PC-3 (cell line): Measurements from ENCODE around the gene NEO1. TPM values are rescaled to one million over a fixed set of nuclear protein-coding genes. Genes with fewer than 3 reads are reported as not detected.

Experiments
- ATAC-seq: fragments of 200-7000 bp; cut with Tn5 transposase; 2 replicates; pipeline ENCODE4 v1.9.1; 2020; ENCODE audit warnings: mild to moderate bottlenecking, moderate library complexity
- BruUV-seq: library from RNA; stranded (reverse); fragments of 400-500 nt; replicated peaks from 2 replicates; lab custom pipeline; 2021; lab: Mats Ljungman, UMichigan
- CTCF ChIA-PET: fragments of 300-600 bp; sonication (Branson Sonifier 250); formaldehyde crosslinking; loops from one replicate; lab custom pipeline; 2022; ENCODE audit warnings: antibody characterized with exemption; lab: Charles Lee
- POLR2A ChIA-PET: fragments of 300-600 bp; sonication (Branson Sonifier 250); formaldehyde crosslinking; loops from one replicate; lab custom pipeline; 2022; ENCODE audit warnings: antibody characterized with exemption; ENCODE audit not compliant: unreplicated experiment; lab: Charles Lee
- DNase-seq: peaks from one replicate; pipeline ENCODE4 v3.0.0-alpha.2; 2015
- H2AFZ ChIP-seq: fragments of 300-600 bp; sonication (generic); 2 replicates; pipeline ENCODE4 v1.6.0; 2016; ENCODE audit warnings: antibody characterized with exemption, low read length
- H3F3A ChIP-seq: fragments of 300-600 bp; sonication (generic); one replicate; pipeline ENCODE4 v1.6.0; 2017; ENCODE audit warnings: antibody characterized with exemption, low read length, control low read depth, mild to moderate bottlenecking; ENCODE audit not compliant: unreplicated experiment
- H3K27ac ChIP-seq: fragments of 300-600 bp; sonication (generic); 2 replicates; pipeline ENCODE4 v1.5.1; 2016; ENCODE audit warnings: mild to moderate bottlenecking, low read length
- H3K27me3 ChIP-seq: fragments of 300-600 bp; sonication (generic); 2 replicates; pipeline ENCODE4 v1.6.1; 2016; ENCODE audit warnings: low read length, mixed read lengths
- H3K36me3 ChIP-seq: fragments of 300-600 bp; sonication (generic); 2 replicates; pipeline ENCODE4 v1.6.1; 2016; ENCODE audit warnings: low read depth, mixed run types, low read length, mixed read lengths
- H3K4me1 ChIP-seq: fragments of 300-600 bp; sonication (generic); 2 replicates; pipeline ENCODE4 v1.5.1; 2016; ENCODE audit warnings: low read length; ENCODE audit not compliant: insufficient read depth
- H3K4me2 ChIP-seq: fragments of 300-600 bp; sonication (generic); 2 replicates; pipeline ENCODE4 v1.6.0; 2016; ENCODE audit warnings: low read length
- H3K4me3 ChIP-seq: fragments of 300-600 bp; sonication (generic); 2 replicates; pipeline ENCODE4 v1.5.1; 2016; ENCODE audit warnings: mild to moderate bottlenecking, low read length, mixed read lengths
- H3K79me2 ChIP-seq: fragments of 300-600 bp; sonication (generic); 2 replicates; pipeline ENCODE4 v1.6.1; 2017; ENCODE audit warnings: low read length, mixed read lengths
- H3K9ac ChIP-seq: fragments of 300-600 bp; sonication (generic); 2 replicates; pipeline ENCODE4 v1.6.0; 2016; ENCODE audit warnings: mild to moderate bottlenecking, low read length
- H3K9me2 ChIP-seq: fragments of 300-600 bp; sonication (generic); replicated peaks from 2 replicates; pipeline ENCODE4 v1.6.1; 2016; ENCODE audit warnings: mixed run types, low read length, mixed read lengths
- H3K9me3 ChIP-seq: fragments of 300-600 bp; sonication (generic); 2 replicates; pipeline ENCODE4 v1.6.1; 2016; ENCODE audit warnings: low read length, mixed read lengths
- H4K20me1 ChIP-seq: fragments of 300-600 bp; sonication (generic); 2 replicates; pipeline ENCODE4 v1.6.1; 2016; ENCODE audit warnings: low read length, mixed read lengths
- EZH2 ChIP-seq: fragments of 300-600 bp; sonication (generic); IDR thresholded peaks from one replicate; pipeline ENCODE4 v1.6.1; 2017; ENCODE audit warnings: antibody characterized with exemption, mild to moderate bottlenecking, low read length; ENCODE audit not compliant: unreplicated experiment
- EZH2phosphoT487 ChIP-seq: fragments of 300-600 bp; sonication (generic); IDR thresholded peaks from 2 replicates; pipeline ENCODE4 v1.6.1; 2018; ENCODE audit warnings: mild to moderate bottlenecking, antibody characterized with exemption, low read length, borderline replicate concordance
- intact Hi-C: fragments of 100-400 bp; cut with micrococcal nuclease; formaldehyde crosslinking; loops from 2 replicates; pipeline ENCODE4 v1.9.0; 2023
- total RNA-seq: library from RNA; depleted of rRNA; stranded (reverse); fragments of >200 nt; gene quantifications from 2 replicates; pipeline ENCODE4 v1.2.3, GENCODE V29; 2014
- TF ChIP-seq, protein P1 (sequence below): fragments of 300-600 bp; sonication (generic); conservative IDR thresholded peaks from 2 replicates; pipeline ENCODE4 v1.5.1; 2017; ENCODE audit warnings: antibody characterized with exemption, low read depth, mild to moderate bottlenecking, low read length

NEO1 gene
- total RNA-seq, 1 experiment from 2014 or later = 1.2 TPM

DNA sequence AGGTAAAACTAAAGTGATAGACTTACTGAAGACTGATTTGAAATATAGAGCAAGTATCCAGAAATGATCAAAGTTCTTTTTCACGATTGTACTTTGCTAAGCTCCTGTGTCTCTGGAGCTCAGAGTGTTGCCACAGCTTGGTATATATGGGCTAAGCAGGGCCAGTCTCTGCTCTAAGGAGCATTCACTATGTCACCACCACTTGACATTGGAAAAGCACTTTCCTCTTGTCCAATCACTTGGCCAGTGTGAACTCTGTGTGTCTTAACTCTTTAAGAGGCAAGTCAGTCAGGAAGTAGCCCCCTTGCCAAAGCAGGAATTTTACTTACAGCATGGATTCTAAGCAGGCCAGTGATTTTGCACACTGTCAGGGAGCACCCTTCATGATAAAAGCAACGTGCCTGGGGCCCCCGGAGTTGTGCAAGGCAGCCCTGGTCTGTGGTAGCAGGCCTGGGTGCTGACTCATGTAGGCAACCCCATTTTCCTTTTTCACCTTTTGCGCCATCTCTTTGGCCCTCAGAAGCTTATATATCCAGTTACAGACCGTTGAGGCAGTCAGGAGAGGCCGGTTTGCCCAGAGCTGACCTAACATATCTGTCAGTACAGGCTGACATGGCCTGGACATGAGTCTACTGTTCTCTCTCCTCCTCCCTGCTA, 243.5 kb downstream of the NEO1 start:
- no peak overlapping the region for H2AFZ ChIP-seq
- no peak overlapping the region for H3K4me3 ChIP-seq
- no peaks in the 10 kb centered on the region for H3K4me1 ChIP-seq
- H3K9me3 ChIP-seq = no peaks in the 10 kb centered on the region
- intact Hi-C loops = no loop called here
- H3K9ac ChIP-seq = no peak overlapping the region
- DNase-seq = no peak
- H3K27ac ChIP-seq = no peak overlapping the region
- TF ChIP-seq, protein P1, sequence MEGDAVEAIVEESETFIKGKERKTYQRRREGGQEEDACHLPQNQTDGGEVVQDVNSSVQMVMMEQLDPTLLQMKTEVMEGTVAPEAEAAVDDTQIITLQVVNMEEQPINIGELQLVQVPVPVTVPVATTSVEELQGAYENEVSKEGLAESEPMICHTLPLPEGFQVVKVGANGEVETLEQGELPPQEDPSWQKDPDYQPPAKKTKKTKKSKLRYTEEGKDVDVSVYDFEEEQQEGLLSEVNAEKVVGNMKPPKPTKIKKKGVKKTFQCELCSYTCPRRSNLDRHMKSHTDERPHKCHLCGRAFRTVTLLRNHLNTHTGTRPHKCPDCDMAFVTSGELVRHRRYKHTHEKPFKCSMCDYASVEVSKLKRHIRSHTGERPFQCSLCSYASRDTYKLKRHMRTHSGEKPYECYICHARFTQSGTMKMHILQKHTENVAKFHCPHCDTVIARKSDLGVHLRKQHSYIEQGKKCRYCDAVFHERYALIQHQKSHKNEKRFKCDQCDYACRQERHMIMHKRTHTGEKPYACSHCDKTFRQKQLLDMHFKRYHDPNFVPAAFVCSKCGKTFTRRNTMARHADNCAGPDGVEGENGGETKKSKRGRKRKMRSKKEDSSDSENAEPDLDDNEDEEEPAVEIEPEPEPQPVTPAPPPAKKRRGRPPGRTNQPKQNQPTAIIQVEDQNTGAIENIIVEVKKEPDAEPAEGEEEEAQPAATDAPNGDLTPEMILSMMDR = no peak
- no peak for TF ChIP-seq EZH2phosphoT487
- TF ChIP-seq EZH2 = no peak
- peaks cover 9% of the 10 kb centered on the region for H3K27me3 ChIP-seq
- no peak for ATAC-seq
- no TSS peak for BruUV-seq
- CTCF ChIA-PET = no interaction called here
- H3K79me2 ChIP-seq = no peaks in the 10 kb centered on the region
- no peaks in the 10 kb centered on the region for H3K9me2 ChIP-seq
- H3K36me3 ChIP-seq = no peaks in the 10 kb centered on the region
- H3F3A ChIP-seq = no peaks in the 10 kb centered on the region
- POLR2A ChIA-PET = no interaction called here
- no peaks in the 10 kb centered on the region for H4K20me1 ChIP-seq
- no peak overlapping the region for H3K4me2 ChIP-seq

DNA sequence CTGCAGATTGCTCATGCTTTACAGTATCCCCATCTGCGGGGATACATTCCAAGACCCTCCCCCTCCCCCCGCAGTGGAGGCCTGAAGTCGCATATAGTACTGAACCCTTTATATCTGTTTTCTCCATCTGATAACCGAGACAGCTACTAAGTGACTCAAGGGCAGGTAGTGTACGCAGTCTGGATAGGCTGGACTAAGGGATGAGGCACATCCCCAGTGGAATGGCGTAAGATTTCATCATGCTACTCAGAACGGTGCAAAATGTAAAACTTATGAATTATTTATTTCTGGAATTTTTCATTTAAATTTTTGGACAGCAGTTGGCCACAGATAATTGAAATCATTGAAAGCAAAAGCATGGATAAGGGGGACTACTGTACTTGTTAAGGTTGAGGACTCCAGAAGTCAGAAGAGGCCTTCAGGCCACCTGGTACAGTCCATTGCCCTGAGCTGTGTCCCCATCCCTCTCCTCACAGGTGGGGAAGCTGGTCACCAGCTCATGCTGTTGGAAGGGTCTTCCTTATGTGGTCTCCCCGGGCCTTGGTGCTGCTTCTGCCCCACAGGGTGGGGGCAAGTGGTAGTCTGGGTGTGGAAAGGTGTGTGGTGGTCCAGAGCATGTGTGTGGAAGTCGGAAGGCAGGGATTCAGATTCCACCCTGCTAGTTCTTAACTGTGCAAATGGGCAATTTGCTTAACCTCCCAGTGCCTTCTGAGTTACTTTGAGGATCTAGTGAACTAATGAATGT, 244.5 kb downstream of the NEO1 start:
- Histone ChIP-seq H3K79me2 (no peaks in the 10 kb centered on the region), H3K9me2 (no peaks in the 10 kb centered on the region), H4K20me1 (no peaks in the 10 kb centered on the region), H3K27ac (no peak overlapping the region), H3K4me2 (no peak overlapping the region), H3F3A (no peaks in the 10 kb centered on the region), H3K4me3 (no peak overlapping the region), H3K4me1 (no peaks in the 10 kb centered on the region), H2AFZ (no peak overlapping the region), H3K9ac (no peak overlapping the region), H3K27me3 (peaks cover 9% of the 10 kb centered on the region), H3K36me3 (no peaks in the 10 kb centered on the region), H3K9me3 (no peaks in the 10 kb centered on the region)
- DNase-seq = no peak
- intact Hi-C loops = no loop called here
- TF ChIP-seq, protein P1 = no peak
- TF ChIP-seq EZH2 = no peak
- no peak for TF ChIP-seq EZH2phosphoT487
- ChIA-PET POLR2A (no interaction called here), CTCF (no interaction called here)
- BruUV-seq = no TSS peak
- ATAC-seq = no peak
